GDM1 (cell line): ENCODE data around the gene ENO2.

Source experiments
- DNase-seq: peaks from one replicate; lab custom pipeline; 2025; lab: John Stamatoyannopoulos, UW

ENO2 gene

DNA sequence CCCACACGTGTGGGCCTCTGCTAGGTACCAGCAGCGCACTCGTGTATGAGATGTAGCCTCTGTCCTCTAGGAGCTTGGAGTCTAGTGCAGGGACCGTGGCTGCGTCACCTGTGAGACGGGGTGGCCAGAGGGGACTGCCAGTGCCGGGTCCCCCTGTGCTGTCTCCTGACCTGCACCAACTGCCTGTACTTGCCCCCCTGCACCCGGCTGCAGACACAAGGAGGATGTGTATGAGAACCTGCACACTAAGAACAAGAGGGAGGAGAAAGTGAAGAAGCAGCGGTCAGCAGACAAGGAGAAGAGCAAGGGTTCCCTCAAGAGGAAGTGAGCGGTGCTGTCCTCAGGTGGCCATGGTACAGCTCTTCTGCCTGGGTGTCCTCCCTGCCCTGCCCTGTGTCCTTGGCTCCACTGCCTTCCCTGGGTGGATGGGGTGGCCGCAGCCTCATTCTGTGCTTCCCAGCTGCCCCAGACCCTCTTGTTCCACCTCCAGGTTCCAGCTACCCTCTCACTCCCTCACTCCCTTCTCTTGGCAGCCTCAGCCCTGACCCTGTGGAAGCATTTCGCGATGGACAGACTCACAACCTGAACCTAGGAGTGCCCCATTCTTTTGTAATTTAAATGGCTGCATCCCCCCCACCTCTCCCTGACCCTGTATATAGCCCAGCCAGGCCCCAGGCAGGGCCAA, 46.4 kb downstream of the ENO2 start:
- no peak for DNase-seq

DNA sequence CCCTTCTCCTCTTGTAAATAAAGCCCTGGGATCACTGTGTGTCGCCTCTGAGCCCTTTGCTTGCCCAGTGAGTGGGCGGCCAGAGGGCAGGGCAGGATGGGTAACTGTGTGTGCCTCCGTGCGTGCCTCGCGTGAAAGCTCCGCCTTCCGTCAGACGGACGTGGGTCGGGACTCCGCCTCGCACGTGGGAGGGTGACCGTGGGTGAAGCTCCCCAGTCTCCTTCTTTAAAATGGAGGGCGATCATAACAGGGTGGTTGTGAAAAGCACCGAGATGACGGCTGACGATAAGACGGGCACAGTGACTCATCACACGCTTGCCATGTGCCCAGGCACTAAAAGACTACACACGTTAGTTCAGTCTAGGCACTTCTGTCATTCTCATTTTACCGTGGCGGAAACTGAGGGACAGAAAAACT, 46.9 kb downstream of the ENO2 start:
- no peak for DNase-seq

DNA sequence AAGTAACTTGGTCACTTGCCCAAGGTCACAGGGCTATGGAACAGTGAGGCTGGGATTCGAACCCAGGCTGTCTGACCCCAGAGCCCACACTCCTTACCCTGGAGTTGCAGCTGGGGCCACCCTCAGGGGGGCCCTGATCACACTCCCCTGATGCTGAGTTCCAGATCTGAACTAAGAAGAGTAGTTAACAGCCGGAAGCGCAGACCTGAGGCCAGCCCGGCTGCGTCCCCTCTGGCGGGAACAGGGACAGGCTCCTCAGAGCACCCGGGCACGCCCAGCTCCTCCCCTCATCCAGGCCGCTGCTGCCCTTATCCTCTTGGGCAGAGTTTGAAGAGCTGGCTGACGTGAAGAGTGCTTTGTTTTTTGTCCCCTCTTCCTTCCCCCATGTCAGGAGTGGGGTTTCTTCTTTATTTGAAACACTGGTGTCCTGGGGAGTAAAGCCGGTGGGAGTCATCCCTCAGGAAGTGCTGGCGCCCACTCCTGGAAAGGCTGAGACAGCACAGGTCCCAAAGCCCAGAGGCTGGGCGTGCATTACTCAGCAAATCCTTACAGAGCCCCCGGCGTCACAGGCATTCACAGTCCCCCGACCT, 47.4 kb downstream of the ENO2 start:
- DNase-seq, result no peak

DNA sequence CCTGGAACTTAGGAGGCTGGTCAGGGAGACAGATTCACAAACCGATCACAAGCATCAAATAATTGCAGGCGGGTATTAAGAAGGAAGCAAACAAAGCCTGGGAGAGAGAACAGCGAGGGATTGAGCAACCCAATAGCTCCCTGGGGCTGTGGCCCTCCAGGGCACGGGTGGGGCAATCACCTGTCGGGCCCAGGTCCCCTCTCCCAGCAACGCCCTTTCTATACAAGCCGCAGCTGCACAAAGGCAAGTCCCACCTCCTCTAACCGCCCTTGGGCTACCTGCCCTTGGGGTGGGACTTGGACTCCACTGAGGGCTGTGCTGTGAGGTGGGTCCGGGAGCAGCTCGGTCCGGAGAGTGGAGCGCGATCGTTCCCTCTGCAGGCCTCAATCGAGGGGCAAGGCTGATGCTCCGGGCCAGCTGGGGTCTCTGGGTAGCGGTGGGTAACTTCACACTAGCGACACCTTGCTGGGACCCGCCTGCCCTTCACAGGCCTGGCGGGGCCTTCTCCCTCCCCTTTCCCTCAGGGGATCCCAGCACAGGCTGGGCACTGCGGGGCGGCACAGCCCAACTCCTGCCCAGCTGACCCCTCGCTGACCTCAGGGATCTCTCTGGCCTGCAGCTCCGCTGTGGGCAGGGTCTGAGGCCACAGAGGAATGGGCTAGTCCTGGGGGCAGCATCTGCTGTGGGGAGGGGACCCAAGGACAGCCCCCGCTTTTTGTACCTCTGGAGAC, 48.1 kb downstream of the ENO2 start:
- no peak for DNase-seq

GRCh38 chr12:6963016-6963731, 48.8 kb downstream of the ENO2 start:
- DNase-seq, result no peak

GRCh38 chr12:6963791-6964413, 49.5 kb downstream of the ENO2 start:
- no peak for DNase-seq

DNA sequence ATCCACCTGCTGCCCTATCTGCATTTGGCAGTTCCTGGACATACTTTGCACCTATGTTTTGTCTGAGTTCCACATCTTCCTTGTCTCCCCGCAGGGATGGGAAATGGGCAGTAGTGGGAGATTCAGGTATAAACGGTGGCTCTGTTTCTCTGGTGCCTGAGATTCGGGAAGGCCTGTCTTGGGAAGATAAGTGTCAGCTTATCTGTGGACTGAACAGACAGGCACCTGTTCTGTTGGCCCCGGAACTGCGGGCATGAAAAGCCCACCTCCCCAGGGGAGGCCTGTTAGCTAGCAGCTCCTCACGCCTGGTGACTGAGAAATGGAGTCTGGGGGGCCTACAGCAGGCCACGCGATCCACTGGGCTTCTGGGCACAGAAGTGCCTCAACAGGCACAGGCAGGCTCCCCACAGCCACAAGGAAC, 50.2 kb downstream of the ENO2 start:
- DNase-seq, result no peak

DNA sequence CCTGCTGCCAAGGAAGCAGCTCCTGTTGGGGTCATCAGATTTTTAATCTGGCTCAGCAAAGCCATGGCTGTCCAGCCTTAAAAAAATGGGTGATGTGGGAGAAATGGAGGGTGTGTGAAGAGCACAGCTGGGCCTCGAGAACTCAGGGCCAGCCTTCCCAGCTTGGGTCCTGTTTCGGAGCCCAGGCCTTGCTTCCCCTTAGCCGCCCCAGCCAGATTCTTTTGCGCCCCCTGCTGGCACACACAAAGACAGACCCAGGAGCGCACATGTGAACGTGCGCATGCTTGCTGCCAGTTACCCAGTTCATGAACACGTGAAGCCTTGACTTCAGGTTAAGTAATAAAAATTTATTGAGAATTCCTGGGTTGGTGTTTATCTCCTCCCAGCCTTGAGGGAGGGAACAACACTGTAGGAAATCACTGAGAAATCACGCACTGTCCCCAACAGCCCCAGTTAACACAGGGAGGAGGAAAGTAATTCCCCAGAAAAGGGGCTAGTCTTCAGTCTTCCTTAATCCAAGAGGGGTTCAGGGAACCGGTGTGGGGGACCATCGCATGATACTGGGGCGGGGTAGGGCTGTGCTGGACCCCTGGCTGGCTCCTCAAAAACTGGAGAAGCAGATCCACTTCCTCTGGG, 50.8 kb downstream of the ENO2 start:
- peak; percentile 80 for DNase-seq

GRCh38 chr12:6965714-6966113, 51.3 kb downstream of the ENO2 start:
- no peak for DNase-seq

- no peak for DNase-seq
Measured at GRCh38 chr12:6966351-6966750, 52.0 kb downstream of the ENO2 start.

GRCh38 chr12:6967651-6968100, 53.3 kb downstream of the ENO2 start:
- DNase-seq, result no peak

GRCh38 chr12:6968426-6968825, 54.0 kb downstream of the ENO2 start:
- no peak for DNase-seq

- no peak for DNase-seq
Measured at GRCh38 chr12:6970096-6970527, 55.7 kb downstream of the ENO2 start.
